Measurements from ENCODE around the gene EBF4.
"Not testable (repeated sequence)": the region's sequence is repeated elsewhere in the genome, so short reads cannot be mapped to it uniquely, and the experiment has no call there.

Gene EBF4

DNA sequence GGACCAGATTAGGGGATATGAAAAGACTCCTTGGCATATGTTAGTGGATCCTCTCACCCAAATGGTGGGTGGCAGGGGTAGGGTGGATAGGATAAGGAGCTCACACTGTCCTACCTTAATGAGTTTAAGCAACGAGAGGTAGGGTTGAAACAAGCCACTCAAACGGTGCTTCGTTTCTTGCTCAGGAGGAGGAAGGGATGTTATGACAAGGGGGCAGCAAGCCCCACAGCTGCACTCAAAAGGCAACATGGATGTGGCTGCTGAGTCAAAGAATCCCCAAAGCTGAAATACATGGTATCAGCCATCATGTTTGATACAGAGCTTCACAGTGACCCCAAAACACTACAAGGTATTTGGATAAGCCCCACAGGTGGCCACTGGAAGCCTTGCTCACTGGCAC is 20.1 kb upstream of the EBF4 start:
- no peak for DNase-seq

DNA sequence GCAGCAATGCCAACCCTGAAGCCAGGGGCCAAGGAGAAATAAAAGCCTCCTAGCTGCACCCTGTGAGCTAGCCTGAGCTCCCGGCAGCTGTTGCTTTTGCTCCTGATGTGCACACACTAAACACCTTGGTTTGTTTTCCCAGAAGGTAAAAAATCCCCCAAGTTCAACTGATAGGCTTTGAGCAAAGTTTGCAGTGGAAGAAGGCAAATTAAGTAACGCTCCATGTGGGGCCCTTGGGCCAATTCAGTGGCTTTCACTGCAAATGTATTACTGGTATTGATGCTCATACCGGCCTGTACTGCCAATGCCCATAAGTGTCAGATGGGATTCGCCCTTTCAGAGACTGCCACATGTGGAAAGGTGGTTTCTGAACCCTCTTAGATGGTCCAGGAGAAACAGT is 19.1 kb upstream of the EBF4 start:
- no peak for DNase-seq

DNA sequence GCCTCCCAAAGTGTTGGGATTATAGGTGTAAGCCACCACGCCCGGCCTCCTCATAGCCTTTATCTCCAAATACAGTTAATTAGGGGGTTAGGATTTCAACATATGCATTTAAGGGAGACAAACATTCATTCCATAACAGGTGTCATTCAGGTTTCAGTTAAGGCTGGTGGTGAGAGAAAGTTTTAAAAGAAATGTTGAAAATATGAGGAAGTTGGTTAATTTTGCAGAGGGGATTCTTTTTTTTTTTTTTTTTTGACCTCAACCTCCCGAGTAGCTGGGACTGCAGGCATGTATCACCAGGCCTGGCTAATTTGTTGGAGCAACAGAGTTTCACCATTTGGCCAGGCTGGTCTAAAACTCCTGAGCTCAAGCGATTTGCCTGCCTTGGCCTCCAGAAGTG is 12.5 kb upstream of the EBF4 start:
- DNase-seq, result no peak

DNA sequence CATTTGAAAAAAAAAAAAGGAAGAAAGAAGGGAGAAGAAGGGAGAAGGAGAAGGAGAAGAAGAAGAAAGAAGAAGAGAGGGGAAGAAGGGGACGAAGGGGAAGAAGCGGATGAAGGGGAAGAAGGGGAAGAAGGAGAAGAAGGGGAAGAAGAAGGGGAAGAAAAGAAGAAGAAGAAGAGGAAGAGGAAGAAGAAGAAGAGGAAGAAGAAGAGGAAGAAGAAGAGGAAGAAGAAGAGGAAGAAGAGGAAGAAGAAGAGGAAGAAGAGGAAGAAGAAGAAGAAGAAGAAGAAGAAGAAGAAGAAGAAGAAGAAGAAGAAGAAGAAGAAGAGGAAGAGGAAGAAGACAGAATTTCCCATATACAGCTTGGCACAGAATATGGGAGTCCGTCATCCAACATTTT is 10.5 kb upstream of the EBF4 start:
- not testable (repeated sequence) for DNase-seq

DNA sequence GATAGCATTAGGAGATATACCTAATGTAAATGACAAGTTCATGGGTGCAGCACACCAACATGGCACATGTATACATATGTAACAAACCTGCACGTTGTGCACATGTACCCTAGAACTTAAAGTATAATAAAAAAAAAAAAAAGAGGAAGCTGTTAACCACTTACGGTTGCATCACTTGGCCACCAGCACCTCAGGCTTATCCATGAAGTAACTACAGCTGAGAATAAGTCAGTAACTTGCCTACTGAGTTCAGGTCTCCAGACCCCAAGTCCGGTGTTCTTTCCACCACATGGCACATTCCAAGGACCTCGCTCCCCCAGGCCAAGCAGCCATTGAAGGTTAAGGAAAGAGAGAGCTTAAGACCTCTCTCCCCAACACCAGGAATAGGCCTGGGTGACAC is 7.8 kb upstream of the EBF4 start:
- peak in 1 of 2 donors; percentile 22 for DNase-seq

DNA sequence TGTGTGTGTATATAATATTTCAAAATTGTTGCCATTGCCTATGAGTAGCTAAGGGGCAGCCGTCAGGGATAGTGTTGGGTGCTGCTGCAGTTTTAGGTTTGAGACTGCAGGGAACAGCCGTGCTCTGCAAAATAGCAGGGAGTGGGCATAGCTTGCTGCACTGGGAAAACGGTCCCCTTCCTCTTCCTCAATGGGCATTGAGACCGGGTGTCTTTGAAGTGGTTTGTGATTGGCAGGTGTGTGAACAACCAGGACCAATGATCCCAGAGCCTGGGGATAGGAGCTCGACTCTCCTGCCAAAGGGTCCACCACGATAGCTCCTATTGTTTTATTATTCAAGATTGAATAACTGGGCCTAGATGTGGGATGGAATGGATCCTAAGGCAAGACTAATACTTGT is 5.1 kb upstream of the EBF4 start:
- DNase-seq, result no peak

DNA sequence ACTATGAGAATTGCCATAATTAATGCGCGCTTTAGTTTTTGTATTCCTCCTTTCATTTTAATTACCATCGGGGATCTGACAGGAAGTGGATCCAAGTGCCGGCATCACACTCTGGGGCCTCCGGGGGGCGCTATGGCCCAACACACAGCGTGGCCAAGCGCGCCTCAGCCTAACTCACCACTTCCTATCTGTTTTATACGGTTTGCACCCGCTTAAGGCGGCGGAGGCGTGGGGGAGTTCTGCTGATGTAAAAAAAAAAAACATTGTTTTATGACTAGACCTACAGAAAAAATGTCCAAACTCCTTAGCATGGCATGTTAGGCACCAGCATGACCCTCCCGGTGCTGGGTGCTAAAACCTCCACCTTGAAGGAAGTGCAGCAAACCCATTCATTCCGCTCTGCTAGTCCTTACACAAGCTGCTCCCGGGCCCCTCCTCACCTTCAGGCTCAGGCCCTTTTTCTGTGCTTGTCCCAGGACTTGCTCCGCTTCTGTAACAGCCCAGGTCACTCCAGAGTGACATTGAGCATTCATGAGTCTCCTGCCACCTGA is 4.5 kb upstream of the EBF4 start:
- DNase-seq, result peak; percentile 81

DNA sequence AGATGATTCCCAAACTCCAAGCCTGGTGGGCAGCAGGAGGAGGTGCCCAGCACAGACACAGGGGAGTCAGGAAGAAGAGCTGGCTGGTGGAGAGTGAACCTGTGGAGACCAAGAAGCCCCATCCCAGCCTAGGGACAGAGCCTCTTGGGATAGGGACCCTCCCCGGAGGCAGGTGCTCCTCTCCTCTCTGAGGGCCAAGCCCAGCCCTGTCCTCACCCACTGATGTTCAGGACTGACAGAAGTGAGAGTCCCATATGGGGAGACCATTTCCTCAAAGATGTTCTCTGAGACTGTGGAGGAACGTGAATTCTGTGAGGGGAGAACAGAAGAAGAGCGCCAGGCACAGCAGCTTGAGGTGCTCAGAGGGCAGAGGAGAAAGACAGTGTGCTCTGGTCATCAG is 2.4 kb upstream of the EBF4 start:
- no peak for DNase-seq

DNA sequence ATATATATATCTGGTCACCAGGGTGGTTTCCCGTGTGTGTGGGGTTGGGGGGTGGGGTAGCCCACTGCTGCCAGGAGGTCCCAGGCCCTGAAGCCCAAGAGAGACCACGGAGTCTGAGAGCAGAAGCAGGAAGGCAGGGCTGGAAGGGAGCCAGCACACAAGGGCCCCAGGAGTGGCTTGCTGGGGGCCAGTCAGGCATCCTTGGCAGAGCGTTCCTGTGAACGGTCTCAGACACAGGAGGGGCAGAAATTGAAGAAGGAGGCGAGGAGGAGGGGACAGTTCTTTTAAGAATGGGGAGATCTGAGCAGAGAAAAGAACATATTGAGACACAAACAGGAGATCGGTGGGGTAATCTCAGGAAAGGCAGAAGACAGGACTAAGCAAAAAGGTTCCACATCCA is 1.9 kb upstream of the EBF4 start:
- DNase-seq, result no peak

DNA sequence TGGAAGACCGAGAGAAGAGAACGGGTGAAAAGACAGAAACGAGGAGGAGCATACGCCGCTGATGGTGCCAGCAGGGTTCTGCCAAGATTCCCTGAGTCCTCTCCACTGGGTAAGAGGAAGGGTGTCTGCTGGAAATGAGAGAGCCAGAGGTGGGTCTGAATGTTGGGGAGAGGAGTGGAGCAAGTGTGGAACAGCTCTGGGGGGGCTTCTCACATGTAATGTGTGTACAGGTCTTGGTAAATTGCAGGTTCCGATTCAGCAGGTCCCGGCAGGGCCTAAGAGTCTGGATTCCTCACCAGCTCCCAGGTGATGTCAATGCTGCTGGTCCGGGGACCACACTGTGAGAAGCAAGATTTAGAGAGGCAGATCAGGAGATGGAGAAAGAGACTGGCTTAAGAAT is 1.5 kb upstream of the EBF4 start:
- no peak for DNase-seq

DNA sequence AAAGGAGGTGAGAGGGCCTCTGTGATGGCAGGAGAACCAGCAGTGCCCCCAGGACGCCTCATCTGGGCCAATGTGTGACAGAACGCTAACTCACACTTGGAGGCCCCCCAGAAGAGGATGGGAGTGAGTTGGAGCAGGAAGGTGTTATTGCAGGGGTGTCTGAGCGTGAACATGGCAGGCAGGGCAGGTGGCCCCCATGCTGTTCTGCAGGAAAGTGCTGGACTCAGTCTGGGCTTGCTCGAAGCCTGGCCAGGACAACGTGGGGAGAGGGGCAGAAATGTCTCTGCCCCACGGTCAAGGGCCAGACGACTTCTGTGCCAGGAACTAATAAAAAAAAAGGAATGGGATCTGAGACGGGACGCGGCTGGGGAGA is 931 bp upstream of the EBF4 start:
- DNase-seq, result no peak

DNA sequence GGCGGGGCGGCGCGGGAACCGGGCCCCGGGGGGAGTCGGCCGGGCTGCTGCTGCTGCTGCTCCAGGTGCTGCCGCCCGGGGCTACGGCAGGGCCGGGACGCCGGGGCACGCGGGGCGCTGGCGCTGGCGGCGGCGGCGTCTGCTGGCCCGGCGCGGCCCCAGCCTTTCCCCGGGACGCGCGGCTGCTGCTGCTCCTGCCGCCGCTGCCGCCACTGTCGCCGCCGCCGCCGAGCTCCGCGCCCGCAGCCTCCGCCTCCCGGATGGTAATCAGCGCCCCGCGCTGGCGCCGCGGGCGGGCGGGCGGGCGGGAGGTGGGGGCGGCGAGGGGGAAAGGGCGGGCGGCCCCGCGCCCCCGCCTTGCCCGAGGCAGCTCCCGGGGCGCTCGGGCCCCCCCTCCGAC is 306 bp downstream of the EBF4 start:
- peak in 1 of 2 donors; percentile 8 for DNase-seq

DNA sequence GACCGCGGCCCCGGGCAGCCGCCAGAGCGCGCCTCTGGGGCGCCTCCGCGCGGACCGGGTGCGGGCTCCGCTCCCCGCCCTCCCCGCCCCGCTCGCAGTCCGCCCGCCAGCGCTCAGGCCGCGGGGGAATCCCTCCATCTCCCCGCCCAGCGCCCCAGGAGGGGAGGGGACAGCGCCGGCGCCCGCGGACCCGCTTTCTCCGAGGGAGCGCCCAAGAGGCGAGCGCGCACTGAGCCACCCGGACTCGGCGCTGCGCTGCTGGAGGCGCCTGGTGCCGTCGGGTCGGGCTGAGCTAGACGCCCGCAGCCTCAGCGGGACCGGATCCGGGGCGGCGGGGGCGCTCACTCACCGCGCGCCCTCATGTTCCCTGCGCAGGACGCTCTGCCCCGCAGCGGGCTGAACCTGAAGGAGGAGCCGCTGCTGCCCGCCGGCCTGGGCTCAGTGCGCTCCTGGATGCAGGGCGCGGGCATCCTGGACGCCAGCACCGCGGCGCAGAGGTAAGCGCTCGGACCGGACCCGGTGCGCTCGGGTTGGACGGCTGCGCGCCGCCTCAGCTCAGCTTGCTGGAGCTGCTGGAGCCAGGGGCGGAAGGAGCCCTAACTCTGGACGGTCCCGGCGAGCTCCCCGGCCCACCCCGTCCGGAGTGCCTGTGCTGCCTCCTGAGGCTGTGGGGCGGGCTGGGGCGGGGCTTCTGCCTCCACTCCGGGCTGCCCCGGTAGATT is 867 bp downstream of the EBF4 start:
- peak; percentile 55 to 64 for DNase-seq

DNA sequence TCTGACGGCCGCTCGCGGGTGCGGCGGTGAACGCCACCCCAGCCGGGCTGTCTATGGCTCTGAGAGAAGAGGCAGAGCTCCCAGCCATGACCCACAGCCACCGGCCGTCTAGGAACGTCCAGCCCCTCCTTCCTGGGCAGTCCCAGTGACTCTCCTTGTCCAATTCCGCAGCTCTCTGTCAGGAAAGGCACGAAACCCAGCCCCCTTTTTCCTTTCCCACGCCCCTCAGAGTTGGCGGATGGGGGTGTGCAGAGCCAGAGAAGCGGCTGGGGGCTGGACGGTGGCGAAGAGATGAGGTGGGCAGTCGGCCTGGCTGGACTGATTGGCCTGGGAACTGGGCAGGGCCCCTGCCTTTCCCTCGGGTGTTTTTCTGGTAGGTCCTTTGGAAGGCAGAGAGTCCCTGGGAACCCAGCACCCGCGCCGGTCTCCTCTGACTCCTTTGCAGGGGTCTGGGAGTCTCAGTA is 1.5 kb downstream of the EBF4 start:
- no peak for DNase-seq

DNA sequence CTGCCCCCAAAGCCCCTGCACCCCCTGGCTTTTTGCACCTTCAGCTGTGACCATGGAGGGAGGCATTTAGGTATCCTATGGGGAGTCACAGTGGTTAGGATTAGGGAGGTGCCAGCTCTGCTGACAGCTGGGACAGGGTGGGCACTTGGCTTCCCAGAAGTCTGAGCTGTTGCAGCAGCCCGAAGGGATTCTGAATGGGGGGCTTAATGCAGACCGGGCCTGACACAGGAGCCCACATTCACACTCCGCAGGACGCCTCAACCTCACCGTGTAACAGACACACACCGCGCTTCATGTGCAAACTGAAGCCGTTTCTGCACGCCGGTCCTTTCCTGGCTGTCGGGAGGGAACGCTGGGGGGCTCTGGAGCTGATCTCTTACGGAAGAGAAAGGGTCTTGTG is 1.9 kb downstream of the EBF4 start:
- DNase-seq, result no peak

DNA sequence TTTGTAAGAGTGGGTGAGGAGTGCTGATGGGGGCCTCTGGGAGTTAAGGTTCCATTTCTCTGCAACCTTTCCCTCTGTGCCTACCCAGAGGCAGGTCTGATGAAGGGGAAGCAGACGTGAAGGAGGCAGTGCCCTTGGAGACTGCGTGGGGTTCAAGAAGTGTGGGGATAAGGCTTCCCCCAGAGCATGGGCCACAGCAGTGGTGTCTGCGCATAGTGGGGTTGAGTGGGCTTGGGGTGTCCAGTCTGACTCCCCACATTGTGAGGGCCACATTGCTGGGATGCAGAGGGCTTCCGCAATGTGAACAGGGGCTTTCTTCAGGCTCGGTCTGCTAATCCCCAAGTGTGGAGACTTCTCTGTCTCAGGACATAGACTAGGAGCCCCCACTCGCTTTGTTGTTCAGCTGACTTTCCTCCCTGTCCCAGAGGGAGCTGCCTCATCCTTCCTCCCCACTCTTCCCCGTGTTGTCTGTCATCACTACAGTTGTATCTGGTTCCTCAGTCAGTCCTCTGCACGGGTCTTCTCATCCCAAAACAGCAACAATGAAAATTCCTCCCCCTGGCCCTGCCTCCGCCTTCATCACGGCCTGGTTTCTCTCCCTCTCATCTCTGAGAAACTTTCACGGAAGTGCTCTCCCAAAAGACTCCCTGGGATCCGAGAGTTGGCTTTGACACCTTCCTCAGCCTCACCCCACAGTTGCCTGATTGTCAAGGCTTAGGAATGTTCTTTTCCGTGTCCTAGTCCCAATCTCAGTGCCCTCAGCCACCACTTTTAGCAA is 2.8 kb downstream of the EBF4 start:
- DNase-seq, result no peak

DNA sequence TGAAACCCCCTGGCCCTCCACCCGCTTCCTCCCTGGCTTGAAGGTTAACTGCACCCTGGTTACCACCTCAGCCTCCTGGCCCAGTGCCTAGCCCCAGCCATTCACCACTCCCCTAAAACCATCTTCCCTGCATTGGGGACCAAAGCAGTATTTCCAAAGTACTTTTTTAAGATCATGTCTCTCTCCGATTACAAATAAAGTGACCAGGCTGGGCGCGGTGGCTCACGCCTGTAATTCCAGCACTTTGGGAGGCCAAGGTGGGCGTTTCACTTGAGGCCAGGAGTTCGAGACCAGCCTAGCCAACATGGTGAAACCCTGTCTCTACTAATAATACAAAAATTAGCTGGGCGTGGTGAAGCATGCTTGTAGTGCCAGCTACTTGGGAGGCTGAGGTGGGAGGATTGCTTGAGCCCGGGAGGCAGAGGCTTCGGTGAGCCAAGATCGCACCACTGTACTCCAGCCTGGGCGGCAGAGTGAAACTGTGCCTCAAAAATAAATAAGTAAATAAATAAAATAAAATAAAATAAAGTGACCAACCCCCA is 3.5 kb downstream of the EBF4 start:
- DNase-seq, result not testable (repeated sequence)

DNA sequence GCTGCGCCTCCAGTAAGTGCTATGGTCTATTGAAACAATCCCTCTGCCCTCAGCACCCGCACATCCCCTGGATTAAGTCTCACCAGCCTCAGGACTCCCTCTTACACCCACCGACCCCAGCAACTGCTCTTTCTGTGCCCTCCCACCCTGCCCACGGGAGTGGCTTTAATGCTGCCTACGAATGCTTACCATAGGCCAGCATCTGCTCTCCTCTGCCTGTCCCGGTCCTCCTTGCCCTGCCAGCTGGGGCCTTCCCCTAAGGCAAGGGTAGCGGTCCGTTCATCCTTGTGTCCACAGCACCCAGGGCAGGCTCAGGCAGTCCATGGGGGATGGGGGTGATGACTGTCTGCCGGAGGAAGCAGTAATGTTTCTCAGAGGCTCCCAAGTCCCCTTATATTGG is 4.1 kb downstream of the EBF4 start:
- no peak for DNase-seq

DNA sequence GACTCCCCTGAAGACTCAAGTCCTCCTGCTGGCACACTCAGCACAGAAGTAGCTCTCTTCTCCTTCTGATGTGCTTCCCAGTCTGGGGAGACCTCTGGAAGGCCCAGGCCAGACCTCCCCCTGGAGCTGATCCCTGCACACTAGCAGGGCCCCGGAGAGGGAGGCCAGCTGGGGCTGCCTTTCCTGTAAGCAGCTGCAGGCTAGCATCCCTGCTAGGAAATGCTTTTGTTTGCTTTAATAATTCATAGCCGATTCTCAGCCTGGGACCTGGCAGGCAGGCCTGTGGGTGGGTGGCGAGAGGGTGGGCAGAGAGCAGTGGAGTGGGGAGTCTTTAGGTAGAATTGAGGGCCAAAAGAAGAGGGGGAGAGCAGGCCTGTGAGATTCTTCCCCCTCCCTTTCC is 5.2 kb downstream of the EBF4 start:
- no peak for DNase-seq

DNA sequence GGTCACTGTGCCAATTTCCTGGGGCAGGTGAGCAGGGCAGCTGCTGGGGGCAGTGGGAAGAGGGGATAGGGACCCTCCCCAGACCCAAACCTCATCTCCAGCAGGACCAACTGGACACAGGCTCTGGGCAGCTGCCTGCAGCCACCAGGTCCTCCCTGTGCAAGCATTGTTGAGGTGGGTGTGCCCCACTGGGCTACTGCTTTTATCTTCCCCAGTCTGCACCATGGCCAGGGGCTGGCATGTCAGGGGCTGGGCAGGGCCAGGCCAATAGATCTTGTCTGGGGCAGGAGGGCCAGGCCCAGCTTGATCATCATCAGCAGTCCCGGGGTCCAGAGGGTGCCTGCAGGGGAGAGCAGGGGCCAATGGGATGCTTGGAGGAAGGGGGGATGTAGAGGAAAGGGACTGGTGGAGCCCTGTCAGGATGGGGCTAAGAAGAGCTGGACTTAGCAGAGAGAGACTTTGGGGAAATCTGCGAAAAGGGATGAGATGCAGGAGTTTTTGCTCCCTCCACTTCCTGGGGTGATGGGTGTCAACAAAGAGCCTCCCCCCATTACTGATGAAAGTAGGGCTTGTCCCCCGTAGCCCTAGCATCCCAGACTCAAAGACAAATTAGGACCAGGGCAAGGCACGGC is 5.7 kb downstream of the EBF4 start:
- no peak for DNase-seq

DNA sequence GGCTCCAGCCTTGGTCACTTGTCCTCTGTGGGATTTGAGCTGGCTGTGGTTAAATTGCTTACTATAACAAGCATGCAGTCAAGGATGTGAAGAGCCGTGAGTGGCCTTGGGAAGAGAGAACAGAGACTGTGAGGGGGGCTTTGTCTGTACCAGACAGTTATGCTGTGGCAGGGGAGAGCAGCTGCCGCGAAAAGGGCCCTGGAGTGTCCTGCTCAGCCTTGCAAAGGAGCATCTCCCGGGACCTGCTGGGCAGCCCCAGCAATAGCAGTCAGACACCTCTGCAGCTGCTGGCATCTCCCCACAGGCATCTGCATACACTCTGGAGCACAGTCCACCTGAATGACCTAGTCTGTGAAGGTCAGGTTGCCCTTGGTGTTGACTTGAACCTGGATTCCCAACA is 6.3 kb downstream of the EBF4 start:
- DNase-seq, result no peak

DNA sequence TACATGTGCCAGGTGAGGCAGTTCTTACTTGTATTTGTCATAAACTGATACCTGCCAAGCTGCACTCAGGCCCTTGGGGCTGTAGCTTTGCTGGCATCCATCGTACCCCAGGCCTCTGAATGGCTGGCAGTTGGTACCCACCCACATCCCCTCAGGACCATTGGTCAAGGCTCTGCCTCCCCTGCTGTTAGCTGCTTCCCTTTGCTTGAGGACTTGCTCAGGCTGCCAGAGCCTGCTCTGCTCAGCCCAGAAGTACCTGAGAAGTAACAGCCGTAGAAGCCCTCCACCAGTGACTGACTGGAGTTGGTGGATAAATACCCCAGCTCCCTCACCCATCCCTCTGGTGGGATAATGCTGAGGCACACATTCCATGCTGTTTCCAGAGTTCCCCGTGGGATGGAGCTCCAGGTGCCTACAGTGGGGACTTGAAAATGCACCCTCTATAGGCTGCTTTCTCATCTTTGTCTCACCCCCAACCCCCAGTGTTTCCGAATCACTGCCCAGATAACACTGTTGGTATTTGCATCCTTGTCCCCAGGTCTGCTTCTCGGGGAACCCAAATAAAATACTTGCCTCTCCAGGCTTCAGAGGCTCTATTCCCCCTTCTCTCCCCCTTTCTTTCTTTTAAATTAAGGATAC is 7.3 kb downstream of the EBF4 start:
- no peak for DNase-seq

All from CD4-positive, alpha-beta T cell treated with Interleukin-1 beta for 1 hour (primary cell).